ENCODE results near the gene SLC7A4. TPM values are rescaled to one million over a fixed set of nuclear protein-coding genes. Genes with fewer than 3 reads are reported as not detected.

SLC7A4 gene
- total RNA-seq, 1 experiment from 2014 or later = not detected

GRCh38 chr22:20998411-20999336 is 33.7 kb downstream of the SLC7A4 start:
- no peaks in the 10 kb centered on the region for H3K27me3 ChIP-seq (replicated peaks)
- H3K9me3 ChIP-seq (replicated peaks) = no peaks in the 10 kb centered on the region
- no peak overlapping the region for H3K27ac ChIP-seq
- peaks cover 62% of the 10 kb centered on the region for H3K36me3 ChIP-seq
- no peak overlapping the region for H3K4me3 ChIP-seq
- DNase-seq (ENCODE audit: low read depth in 1 of 2, low spot score in 2 of 2) = no peak
- peaks cover 23% of the 10 kb centered on the region for H3K4me1 ChIP-seq (replicated peaks)

- Histone ChIP-seq H3K27me3 (replicated peaks) (no peaks in the 10 kb centered on the region), H3K4me3 (no peak overlapping the region), H3K9me3 (replicated peaks) (no peaks in the 10 kb centered on the region), H3K27ac (no peak overlapping the region), H3K4me1 (replicated peaks) (peaks cover 18% of the 10 kb centered on the region), H3K36me3 (peaks cover 66% of the 10 kb centered on the region)
- DNase-seq (ENCODE audit: low read depth in 1 of 2, low spot score in 2 of 2) = no peak
Measured at GRCh38 chr22:20997536-20998257, 34.7 kb downstream of the SLC7A4 start.

GRCh38 chr22:20996598-20997535 is 35.5 kb downstream of the SLC7A4 start:
- H3K36me3 ChIP-seq = peaks cover 74% of the 10 kb centered on the region
- DNase-seq (ENCODE audit: low read depth in 1 of 2, low spot score in 2 of 2) = no peak
- no peaks in the 10 kb centered on the region for H3K9me3 ChIP-seq (replicated peaks)
- H3K27ac ChIP-seq = no peak overlapping the region
- H3K4me3 ChIP-seq = no peak overlapping the region
- H3K27me3 ChIP-seq (replicated peaks) = no peaks in the 10 kb centered on the region
- H3K4me1 ChIP-seq (replicated peaks) = peaks cover 17% of the 10 kb centered on the region

GRCh38 chr22:20996031-20996410 is 36.3 kb downstream of the SLC7A4 start:
- Histone ChIP-seq H3K9me3 (replicated peaks) (no peaks in the 10 kb centered on the region), H3K4me1 (replicated peaks) (peaks cover 13% of the 10 kb centered on the region), H3K27ac (no peak overlapping the region), H3K4me3 (no peak overlapping the region), H3K27me3 (replicated peaks) (no peaks in the 10 kb centered on the region), H3K36me3 (peaks cover 76% of the 10 kb centered on the region)
- DNase-seq (ENCODE audit: low read depth in 1 of 2, low spot score in 2 of 2) = no peak

- Histone ChIP-seq H3K27me3 (replicated peaks) (no peaks in the 10 kb centered on the region), H3K4me1 (replicated peaks) (peaks cover 7% of the 10 kb centered on the region), H3K9me3 (replicated peaks) (no peaks in the 10 kb centered on the region), H3K27ac (no peak overlapping the region), H3K4me3 (no peak overlapping the region), H3K36me3 (peaks cover 76% of the 10 kb centered on the region)
- DNase-seq (ENCODE audit: low read depth in 1 of 2, low spot score in 2 of 2) = no peak
Measured at GRCh38 chr22:20995329-20996030, 36.9 kb downstream of the SLC7A4 start.

GRCh38 chr22:20994902-20995241 is 37.5 kb downstream of the SLC7A4 start:
- Histone ChIP-seq H3K4me1 (replicated peaks) (peaks cover 1% of the 10 kb centered on the region), H3K36me3 (peaks cover 72% of the 10 kb centered on the region), H3K27me3 (replicated peaks) (no peaks in the 10 kb centered on the region), H3K9me3 (replicated peaks) (no peaks in the 10 kb centered on the region), H3K4me3 (no peak overlapping the region), H3K27ac (no peak overlapping the region)
- DNase-seq (ENCODE audit: low read depth in 1 of 2, low spot score in 2 of 2) = no peak

GRCh38 chr22:20994128-20994901 is 38.0 kb downstream of the SLC7A4 start:
- no peak for DNase-seq (ENCODE audit: low read depth in 1 of 2, low spot score in 2 of 2)

GRCh38 chr22:20993304-20994127 is 38.8 kb downstream of the SLC7A4 start:
- no peaks in the 10 kb centered on the region for H3K4me1 ChIP-seq (replicated peaks)
- DNase-seq (ENCODE audit: low read depth in 1 of 2, low spot score in 2 of 2) = no peak
- no peak overlapping the region for H3K27ac ChIP-seq
- no peaks in the 10 kb centered on the region for H3K9me3 ChIP-seq (replicated peaks)
- H3K4me3 ChIP-seq = no peak overlapping the region
- no peaks in the 10 kb centered on the region for H3K27me3 ChIP-seq (replicated peaks)
- peaks cover 61% of the 10 kb centered on the region for H3K36me3 ChIP-seq

More at GRCh38 chr22:20994128-20994901, 38.0 kb downstream of the SLC7A4 start:
- H3K27me3 ChIP-seq (replicated peaks) = no peaks in the 10 kb centered on the region
- H3K36me3 ChIP-seq = peaks cover 67% of the 10 kb centered on the region
- no peaks in the 10 kb centered on the region for H3K9me3 ChIP-seq (replicated peaks)
- no peak overlapping the region for H3K27ac ChIP-seq
- H3K4me3 ChIP-seq = no peak overlapping the region
- no peaks in the 10 kb centered on the region for H3K4me1 ChIP-seq (replicated peaks)

- Histone ChIP-seq H3K27ac (no peak overlapping the region), H3K27me3 (replicated peaks) (no peaks in the 10 kb centered on the region), H3K9me3 (replicated peaks) (no peaks in the 10 kb centered on the region), H3K4me1 (replicated peaks) (no peaks in the 10 kb centered on the region), H3K4me3 (no peak overlapping the region), H3K36me3 (peaks cover 61% of the 10 kb centered on the region)
- no peak for DNase-seq (ENCODE audit: low read depth in 1 of 2, low spot score in 2 of 2)
Measured at GRCh38 chr22:20992456-20993303, 39.7 kb downstream of the SLC7A4 start.

GRCh38 chr22:20992056-20992442 is 40.3 kb downstream of the SLC7A4 start:
- Histone ChIP-seq H3K36me3 (peaks cover 57% of the 10 kb centered on the region), H3K4me1 (replicated peaks) (no peaks in the 10 kb centered on the region), H3K9me3 (replicated peaks) (no peaks in the 10 kb centered on the region), H3K4me3 (no peak overlapping the region), H3K27ac (no peak overlapping the region), H3K27me3 (replicated peaks) (no peaks in the 10 kb centered on the region)
- DNase-seq (ENCODE audit: low read depth in 1 of 2, low spot score in 2 of 2) = no peak

- Histone ChIP-seq H3K27me3 (replicated peaks) (no peaks in the 10 kb centered on the region), H3K36me3 (peaks cover 53% of the 10 kb centered on the region), H3K4me3 (no peak overlapping the region), H3K4me1 (replicated peaks) (no peaks in the 10 kb centered on the region), H3K9me3 (replicated peaks) (no peaks in the 10 kb centered on the region), H3K27ac (no peak overlapping the region)
- DNase-seq (ENCODE audit: low read depth in 1 of 2, low spot score in 2 of 2) = no peak
Measured at GRCh38 chr22:20991252-20992055, 40.9 kb downstream of the SLC7A4 start.
